H1 (cell line): Measurements from ENCODE around the gene GADD45B. TPM values are rescaled to one million over a fixed set of nuclear protein-coding genes. Genes with fewer than 3 reads are reported as not detected.

Experiments used
- CTCF ChIA-PET: fragments of 300-600 bp; sonication (Branson Sonifier 250); formaldehyde crosslinking; loops from one replicate; lab custom pipeline; 2021; ENCODE audit not compliant: partially characterized antibody; lab: Charles Lee
- POLR2A ChIA-PET: fragments of 300-600 bp; sonication (Branson Sonifier 250); formaldehyde crosslinking; loops from one replicate; lab custom pipeline; 2021; ENCODE audit warnings: inconsistent platforms; ENCODE audit not compliant: partially characterized antibody; lab: Charles Lee
- DNase-seq, 2 experiments: peaks; one replicate each; pipeline versions ENCODE4 v3.0.0 to v3.0.0-alpha.2; 2010 to 2022; ENCODE audit warnings: low spot score in 2 of 2, low read depth in 1 of 2, mixed read lengths in 1 of 2
- FAIRE-seq: peaks from 2 replicates; lab custom pipeline; 2011; peaks lifted over from hg19 to GRCh38; lab: Jason Lieb, UNC
- H2AFZ ChIP-seq: 2 replicates; pipeline ENCODE4 v1.8.1; 2012; ENCODE audit warnings: low read length, inconsistent platforms
- H2AK5ac ChIP-seq: 2 replicates; pipeline ENCODE4 v1.6.1; 2013; ENCODE audit warnings: low read depth, low read length
- H2BK120ac ChIP-seq: replicated peaks from 2 replicates; pipeline ENCODE3; 2013; ENCODE audit warnings: low read depth, low read length, inconsistent platforms
- H2BK12ac ChIP-seq: 2 replicates; pipeline ENCODE4 v1.6.1; 2013; ENCODE audit warnings: low read depth, low read length
- H2BK15ac ChIP-seq: 2 replicates; pipeline ENCODE4 v1.6.1; 2013; ENCODE audit warnings: low read length
- H2BK20ac ChIP-seq: 2 replicates; pipeline ENCODE4 v1.6.1; 2013; ENCODE audit warnings: low read length
- H2BK5ac ChIP-seq: 2 replicates; pipeline ENCODE4 v1.6.1; 2013; ENCODE audit warnings: low read depth, low read length
- H3K14ac ChIP-seq: 2 replicates; pipeline ENCODE4 v1.6.1; 2013; ENCODE audit warnings: inconsistent platforms; ENCODE audit not compliant: insufficient read length
- H3K18ac ChIP-seq: 2 replicates; pipeline ENCODE4 v1.6.1; 2013; ENCODE audit warnings: low read length; ENCODE audit errors: extremely low read depth
- H3K23ac ChIP-seq: 2 replicates; pipeline ENCODE4 v1.6.1; 2013; ENCODE audit warnings: inconsistent platforms; ENCODE audit not compliant: insufficient read length
- H3K23me2 ChIP-seq: 2 replicates; pipeline ENCODE4 v1.6.1; 2013; ENCODE audit warnings: low read depth, low read length
- H3K27ac ChIP-seq: 2 replicates; pipeline ENCODE4 v1.6.1; 2011; ENCODE audit warnings: low read depth, low read length, inconsistent platforms
- H3K27me3 ChIP-seq, 4 experiments: replicated peaks in 1 of 4; 1 replicate in 1 of 4; 2 replicates in 3 of 4; pipeline versions ENCODE4 v1.6.1 to v1.8.1; 2011 to 2013; ENCODE audit warnings: low read length in 3 of 4, mild to moderate bottlenecking in 3 of 4, inconsistent platforms in 2 of 4, mixed read lengths in 2 of 4, moderate library complexity in 1 of 4; ENCODE audit not compliant: control insufficient read depth in 3 of 4, insufficient read depth in 3 of 4; ENCODE audit errors: extremely low read depth in 1 of 4
- H3K36me3 ChIP-seq, 4 experiments: 2 replicates each; pipeline versions ENCODE4 v1.6.1 to v1.8.1; 2011 to 2013; ENCODE audit warnings: mild to moderate bottlenecking in 4 of 4, low read length in 3 of 4, moderate library complexity in 2 of 4, control low read depth in 1 of 4, inconsistent platforms in 1 of 4; ENCODE audit not compliant: insufficient read depth in 4 of 4, control insufficient read depth in 2 of 4
- H3K4ac ChIP-seq: replicated peaks from 2 replicates; pipeline ENCODE3; 2013; ENCODE audit warnings: low read length, low read depth, mixed read lengths, inconsistent platforms; ENCODE audit not compliant: insufficient read length
- H3K4me1 ChIP-seq, 4 experiments: replicated peaks in 1 of 4; 1 replicate in 1 of 4; 2 replicates in 3 of 4; pipeline versions ENCODE4 v1.6.1 to v1.8.1; 2011 to 2013; ENCODE audit warnings: low read length in 3 of 4, inconsistent platforms in 2 of 4, mixed read lengths in 1 of 4; ENCODE audit not compliant: insufficient read depth in 4 of 4, control insufficient read depth in 3 of 4
- H3K4me2 ChIP-seq, 2 experiments: 2 replicates each; pipeline versions ENCODE4 v1.6.1 to v1.8.1; 2011 to 2013; ENCODE audit warnings: low read depth in 2 of 2, low read length in 2 of 2, control low read depth in 1 of 2, inconsistent platforms in 1 of 2, mild to moderate bottlenecking in 1 of 2; ENCODE audit not compliant: insufficient read depth in 1 of 2
- H3K4me3 ChIP-seq, 4 experiments: fragments of 200-600, 300-600 bp in 1 of 4; sonication (generic), shearing (Covaris generic), sonication (Bioruptor Twin) in 1 of 4; 2 replicates each; pipeline versions ENCODE4 v1.5.1 to v1.8.1; 2011 to 2016; ENCODE audit warnings: low read length in 4 of 4, low read depth in 3 of 4, control low read depth in 2 of 4, inconsistent platforms in 2 of 4, mild to moderate bottlenecking in 2 of 4, mixed read lengths in 1 of 4, moderate library complexity in 1 of 4; ENCODE audit not compliant: insufficient read depth in 2 of 4; ENCODE audit errors: extremely low read depth in 1 of 4
- H3K56ac ChIP-seq: replicated peaks from 2 replicates; pipeline ENCODE3; 2013; ENCODE audit warnings: low read depth, mild to moderate bottlenecking, mixed read lengths, low read length, inconsistent platforms; ENCODE audit not compliant: insufficient read length
- H3K79me1 ChIP-seq: 2 replicates; pipeline ENCODE4 v1.6.1; 2013; ENCODE audit warnings: low read depth, low read length, control low read depth
- H3K79me2 ChIP-seq, 2 experiments: 2 replicates each; pipeline versions ENCODE4 v1.6.1 to v1.8.1; 2012 to 2013; ENCODE audit warnings: low read length in 2 of 2, mild to moderate bottlenecking in 2 of 2, inconsistent platforms in 1 of 2; ENCODE audit not compliant: insufficient read depth in 2 of 2, control insufficient read depth in 1 of 2
- H3K9ac ChIP-seq, 4 experiments: replicated peaks in 1 of 4; 1 replicate in 1 of 4; 2 replicates in 3 of 4; pipeline versions ENCODE4 v1.6.1 to v1.8.1; 2011 to 2013; ENCODE audit warnings: low read depth in 3 of 4, low read length in 3 of 4, control low read depth in 2 of 4, mild to moderate bottlenecking in 2 of 4, moderate library complexity in 2 of 4, inconsistent platforms in 1 of 4; ENCODE audit errors: extremely low read depth in 1 of 4
- H3K9me3 ChIP-seq, 2 experiments: 2 replicates each; pipeline versions ENCODE4 v1.6.1 to v1.8.1; 2012 to 2013; ENCODE audit warnings: mild to moderate bottlenecking in 2 of 2, moderate library complexity in 2 of 2, control low read depth in 1 of 2, inconsistent platforms in 1 of 2, low read depth in 1 of 2, low read length in 1 of 2, mixed read lengths in 1 of 2; ENCODE audit not compliant: insufficient read depth in 2 of 2
- H4K20me1 ChIP-seq, 2 experiments: replicated peaks in 1 of 2; 2 replicates each; pipeline versions ENCODE3 to v1.8.1; 2011 to 2013; ENCODE audit warnings: inconsistent platforms in 2 of 2, low read length in 2 of 2, mild to moderate bottlenecking in 1 of 2; ENCODE audit not compliant: insufficient read depth in 2 of 2, control insufficient read depth in 1 of 2
- H4K5ac ChIP-seq: 2 replicates; pipeline ENCODE4 v1.6.1; 2013; ENCODE audit warnings: low read length, low read depth, mixed read lengths, inconsistent platforms; ENCODE audit not compliant: insufficient read length
- H4K8ac ChIP-seq: 2 replicates; pipeline ENCODE4 v1.8.0; 2013; ENCODE audit warnings: mild to moderate bottlenecking, moderate library complexity, low read length, inconsistent platforms; ENCODE audit not compliant: insufficient read depth; ENCODE audit errors: extremely low read depth
- H4K91ac ChIP-seq: replicated peaks from 2 replicates; pipeline ENCODE3; 2013; ENCODE audit warnings: low read length, mixed read lengths, inconsistent platforms; ENCODE audit not compliant: insufficient read length
- BACH1 ChIP-seq: IDR thresholded peaks from 2 replicates; pipeline ENCODE4 v1.6.1; 2012; ENCODE audit warnings: low read length, improper control_type of control experiment
- POU5F1 ChIP-seq: IDR thresholded peaks from 2 replicates; pipeline ENCODE4 v1.6.1; 2011; ENCODE audit warnings: low read depth, mild to moderate bottlenecking, low read length, moderate library complexity
- WGBS, 2 experiments: shearing (Covaris generic) in 1 of 2; methylation state at CpG; one replicate each; pipeline versions ENCODE4 v1.1.6 to v1.1.7; 2013 to 2015; ENCODE audit warnings: low lambda C conversion rate in 2 of 2, mixed read lengths in 2 of 2, inconsistent platforms in 1 of 2, low coverage in 1 of 2, missing lambda C conversion rate in 1 of 2; ENCODE audit not compliant: insufficient replicate concordance in 2 of 2, insufficient coverage in 1 of 2, insufficient read length in 1 of 2; ENCODE audit errors: extremely low coverage in 1 of 2, missing lambda C conversion rate in 1 of 2; 5-methylcytosine and 5-hydroxymethylcytosine counted together
- polyA plus RNA-seq, 7 experiments: library from polyadenylated mRNA; depleted of rRNA in 3 of 7; stranded (reverse) in 5 of 7; unstranded in 2 of 7; fragments of >200 nt in 5 of 7; fragments of 200-250 nt in 2 of 7; gene quantifications; 1 replicate in 5 of 7; 2 replicates in 1 of 7; 4 replicates in 1 of 7; pipeline versions ENCODE4 v1.2.1 to v1.2.3, GENCODE V29; 2011 to 2013; ENCODE audit warnings: missing spikeins in 2 of 7, mixed read lengths in 2 of 7
- total RNA-seq: library from RNA; stranded (reverse); fragmentation: NEBNext Ultra II Directional; extraction: Animal tissue kit (Norgen Biotek cat#: 25700); gene quantifications from 2 replicates; pipeline ENCODE4 v1.2.1, GENCODE V29; 2021
- TF ChIP-seq, protein P1 (sequence below): IDR thresholded peaks from 2 replicates; pipeline ENCODE4 v1.6.1; 2012; ENCODE audit warnings: low read length, inconsistent platforms

GADD45B gene
- total and polyA plus RNA-seq, 2 of the 8 experiments (the other 6 are each of a cell fraction or from before 2014, with no cell fraction given) = 7.4 to 11.4 TPM

DNA sequence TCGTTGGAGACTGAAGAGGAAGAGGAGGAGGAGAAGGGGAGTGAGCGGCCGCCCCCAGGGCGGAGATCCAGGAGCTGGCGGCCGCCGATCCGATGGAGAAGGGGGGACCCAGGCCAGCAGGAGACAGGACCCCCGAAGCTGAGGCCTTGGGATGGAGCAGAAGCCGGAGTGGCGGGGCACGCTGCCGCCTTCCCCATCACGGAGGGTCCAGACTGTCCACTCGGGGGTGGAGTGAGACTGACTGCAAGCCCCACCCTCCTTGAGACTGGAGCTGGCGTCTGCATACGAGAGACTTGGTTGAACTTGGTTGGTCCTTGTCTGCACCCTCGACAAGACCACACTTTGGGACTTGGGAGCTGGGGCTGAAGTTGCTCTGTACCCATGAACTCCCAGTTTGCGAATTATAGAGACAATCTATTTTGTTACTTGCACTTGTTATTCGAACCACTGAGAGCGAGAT is 1.8 kb downstream of the GADD45B start:
- Histone ChIP-seq H3K27me3 (peaks cover 10 to 40% (median 34%) of the 10 kb centered on the region in 4 experiments), H3K36me3 (peaks cover 0 to 5% (median 0%) of the 10 kb centered on the region in 4 experiments; a peak in 1 of 8 replicates), H2AK5ac (no peak overlapping the region), H3K4ac (no peak overlapping the region), H3K4me3 (peak overlapping the region; percentile 29 to 81 (median 50); a peak in 6 of 8 replicates), H4K91ac (no peak overlapping the region), H2BK20ac (no peak overlapping the region), H3K27ac (no peak overlapping the region), H3K9me3 (peaks cover 0 to 2% of the 10 kb centered on the region in 2 experiments; a peak in 2 of 4 replicates), H2AFZ (no peak overlapping the region), H4K8ac (no peak overlapping the region), H4K20me1 (peaks cover 12% of the 10 kb centered on the region in 2 experiments), H3K23me2 (peaks cover 22% of the 10 kb centered on the region; the same call in 1 of the 2 replicates), H3K14ac (no peak overlapping the region), H2BK15ac (no peak overlapping the region), H3K9ac (no peak overlapping the region), H3K4me1 (peaks cover 0 to 14% (median 13%) of the 10 kb centered on the region in 4 experiments; a peak in 6 of 7 replicates), H3K23ac (no peak overlapping the region), H3K79me2 (peaks cover 0 to 7% of the 10 kb centered on the region in 2 experiments; a peak in 1 of 4 replicates), H3K79me1 (peaks cover 4% of the 10 kb centered on the region; the same call in 1 of the 2 replicates), H2BK5ac (no peak overlapping the region), H3K56ac (no peak overlapping the region), H3K4me2 (peak overlapping the region; percentile 87 to 94), H3K18ac (peak overlapping the region; percentile 71; the same call in 1 of the 2 replicates), H2BK120ac (no peak overlapping the region), H4K5ac (no peak overlapping the region), H2BK12ac (peak overlapping the region; percentile 18; the same call in 1 of the 2 replicates)
- POLR2A ChIA-PET = interaction anchor here (0.6 to 9.2 kb wide), 29 partner anchors 8 to 1508 kb away, joined by 3 to 216 read pairs (median 12); partner anchors contain the start of genes EEF2 and LMNB2
- WGBS, 2 experiments = 33% methylated on average over 17 of the region's 21 CpGs; no CpG with 5 or more reads in 1 of the 2 experiments
- DNase-seq (no peak), FAIRE-seq (no peak)
- CTCF ChIA-PET = interaction anchor here (0.6 to 8.0 kb wide), 20 partner anchors 14 to 1939 kb away, joined by 3 to 96 read pairs (median 4); no protein-coding TSS in a partner anchor
- TF ChIP-seq BACH1 = no peak
- TF ChIP-seq POU5F1 = no peak
- TF ChIP-seq, protein P1, sequence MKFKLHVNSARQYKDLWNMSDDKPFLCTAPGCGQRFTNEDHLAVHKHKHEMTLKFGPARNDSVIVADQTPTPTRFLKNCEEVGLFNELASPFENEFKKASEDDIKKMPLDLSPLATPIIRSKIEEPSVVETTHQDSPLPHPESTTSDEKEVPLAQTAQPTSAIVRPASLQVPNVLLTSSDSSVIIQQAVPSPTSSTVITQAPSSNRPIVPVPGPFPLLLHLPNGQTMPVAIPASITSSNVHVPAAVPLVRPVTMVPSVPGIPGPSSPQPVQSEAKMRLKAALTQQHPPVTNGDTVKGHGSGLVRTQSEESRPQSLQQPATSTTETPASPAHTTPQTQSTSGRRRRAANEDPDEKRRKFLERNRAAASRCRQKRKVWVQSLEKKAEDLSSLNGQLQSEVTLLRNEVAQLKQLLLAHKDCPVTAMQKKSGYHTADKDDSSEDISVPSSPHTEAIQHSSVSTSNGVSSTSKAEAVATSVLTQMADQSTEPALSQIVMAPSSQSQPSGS = no peak
